IPS-18a (cell line): Measurements from ENCODE around the gene RAD51D.
"Not testable (repeated sequence)": the region's sequence is repeated elsewhere in the genome, so short reads cannot be mapped to it uniquely, and the experiment has no call there.

ENCODE experiments used
- H3K27ac ChIP-seq: one replicate; pipeline ENCODE4 v1.5.1; 2013; ENCODE audit warnings: low read length
- H3K27me3 ChIP-seq: one replicate; pipeline ENCODE4 v1.6.1; 2013; ENCODE audit warnings: mild to moderate bottlenecking, low read length; ENCODE audit not compliant: control insufficient read depth, insufficient read depth
- H3K36me3 ChIP-seq: one replicate; pipeline ENCODE4 v1.6.1; 2013; ENCODE audit warnings: low read depth, low read length; ENCODE audit not compliant: control insufficient read depth
- H3K4me1 ChIP-seq: one replicate; pipeline ENCODE4 v1.6.1; 2013; ENCODE audit warnings: low read depth, low read length; ENCODE audit not compliant: control insufficient read depth
- H3K4me3 ChIP-seq: one replicate; pipeline ENCODE4 v1.5.1; 2013; ENCODE audit warnings: low read length
- H3K9ac ChIP-seq: one replicate; pipeline ENCODE4 v1.6.1; 2013; ENCODE audit warnings: mild to moderate bottlenecking, low read length, moderate library complexity
- H3K9me3 ChIP-seq: one replicate; pipeline ENCODE4 v1.6.1; 2013; ENCODE audit warnings: low read depth, low read length; ENCODE audit not compliant: control insufficient read depth

RAD51D gene

DNA sequence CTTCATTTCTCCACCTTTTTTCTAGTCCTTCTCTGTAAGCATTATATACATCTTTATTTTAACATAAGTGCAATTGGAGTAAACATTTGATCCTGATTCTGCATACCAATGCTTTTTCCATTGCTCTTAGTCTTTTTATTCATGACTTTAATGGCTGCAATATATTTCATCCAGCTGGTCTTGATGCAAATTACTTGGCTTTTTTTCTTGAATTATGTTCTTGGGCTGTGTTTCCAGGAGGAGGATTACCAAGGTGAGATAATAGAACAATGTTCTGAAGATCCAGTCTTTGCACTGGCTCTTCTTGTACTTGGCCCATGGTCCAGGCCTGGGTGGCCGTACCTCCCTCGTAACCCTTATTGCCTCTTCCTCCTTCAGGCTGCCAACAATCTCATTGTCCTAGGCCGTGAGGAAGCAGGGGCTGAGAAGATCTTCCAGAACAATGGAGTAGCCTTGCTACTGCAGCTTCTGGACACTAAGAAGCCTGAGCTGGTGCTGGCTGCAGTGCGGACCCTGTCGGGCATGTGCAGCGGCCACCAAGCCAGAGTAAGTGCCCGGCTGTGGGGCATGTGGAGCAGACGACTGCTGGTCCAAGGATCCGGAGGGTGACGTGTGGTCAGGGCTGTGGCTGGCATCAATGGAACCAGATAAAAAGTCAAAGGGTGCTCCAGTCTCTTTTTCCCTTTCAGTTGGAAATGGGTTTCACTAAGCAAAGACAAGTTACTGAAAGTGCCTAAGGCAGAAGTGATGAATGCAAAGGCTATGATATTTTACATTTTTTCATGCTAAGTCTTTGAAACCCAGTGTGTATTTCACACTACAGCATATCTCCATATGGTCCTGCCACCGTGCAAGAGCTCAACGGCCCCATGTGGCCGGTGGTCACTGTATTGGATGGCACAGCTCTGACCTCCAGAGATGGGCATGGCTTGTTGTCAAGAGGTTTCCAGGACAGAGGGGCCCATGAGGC is 34.8 kb upstream of the RAD51D start:
- no peaks in the 10 kb centered on the region for H3K27me3 ChIP-seq
- no peaks in the 10 kb centered on the region for H3K9me3 ChIP-seq
- H3K4me1 ChIP-seq: no peaks in the 10 kb centered on the region
- H3K27ac ChIP-seq: no peak overlapping the region
- H3K9ac ChIP-seq: no peak overlapping the region
- no peaks in the 10 kb centered on the region for H3K36me3 ChIP-seq
- H3K4me3 ChIP-seq: no peak overlapping the region

DNA sequence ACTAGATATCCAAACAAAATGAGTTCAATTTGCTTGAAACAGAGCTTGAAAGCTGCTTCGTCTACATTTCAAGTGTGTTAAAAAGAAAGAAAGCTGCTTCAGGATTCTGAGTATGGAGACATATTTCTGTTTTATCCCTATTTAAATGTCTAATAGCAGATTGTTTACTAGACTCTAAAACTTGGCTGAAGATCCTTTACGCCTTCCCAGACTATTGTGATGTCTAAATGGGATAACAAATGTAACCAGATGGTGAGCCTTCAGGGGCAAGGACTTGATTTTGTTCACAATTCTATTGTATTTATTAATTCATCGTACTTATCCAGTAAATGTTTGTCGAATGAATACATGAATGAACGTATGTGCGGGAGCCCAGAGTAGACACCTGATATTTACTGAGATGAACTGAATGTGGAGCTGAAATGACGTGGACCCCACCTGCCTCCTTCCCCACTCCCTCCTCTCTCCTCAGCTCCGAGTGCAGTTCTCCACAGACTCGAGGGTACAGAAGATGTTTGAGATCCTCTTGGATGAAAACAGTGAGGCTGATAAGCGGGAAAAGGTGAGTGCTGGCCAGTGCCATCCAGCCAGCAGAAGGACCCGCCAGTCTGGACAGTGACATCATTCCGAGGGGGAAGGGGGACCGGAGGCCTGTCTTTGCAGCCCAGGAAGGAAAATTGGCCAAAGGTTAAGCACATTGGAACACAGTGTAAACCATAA is 32.9 kb upstream of the RAD51D start:
- H3K4me1 ChIP-seq: no peaks in the 10 kb centered on the region
- H3K36me3 ChIP-seq: no peaks in the 10 kb centered on the region
- H3K4me3 ChIP-seq: no peak overlapping the region
- no peak overlapping the region for H3K27ac ChIP-seq
- H3K9me3 ChIP-seq: no peaks in the 10 kb centered on the region
- no peak overlapping the region for H3K9ac ChIP-seq
- no peaks in the 10 kb centered on the region for H3K27me3 ChIP-seq

DNA sequence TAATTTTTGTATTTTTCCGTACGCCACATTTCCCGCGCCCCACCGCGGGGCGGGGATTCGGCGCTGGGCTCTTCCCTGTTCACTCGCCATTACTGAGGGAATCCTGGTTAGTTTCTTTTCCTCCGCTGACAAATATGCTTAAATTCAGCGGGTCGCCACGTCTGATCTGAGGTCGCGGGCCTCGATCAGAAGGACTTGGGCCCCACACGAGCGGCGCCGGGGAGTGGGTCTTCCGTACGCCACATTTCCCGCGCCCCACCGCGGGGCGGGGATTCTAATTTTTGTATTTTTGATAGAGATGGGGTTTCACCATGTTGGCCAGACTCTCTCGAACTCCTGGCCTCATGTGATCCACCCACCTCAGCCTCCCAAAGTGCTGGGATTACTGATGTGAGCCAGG is 31.4 kb upstream of the RAD51D start:
- H3K9ac ChIP-seq, H3K4me1 ChIP-seq, H3K36me3 ChIP-seq, H3K27me3 ChIP-seq, H3K27ac ChIP-seq, H3K4me3 ChIP-seq, H3K9me3 ChIP-seq: not testable (repeated sequence)

DNA sequence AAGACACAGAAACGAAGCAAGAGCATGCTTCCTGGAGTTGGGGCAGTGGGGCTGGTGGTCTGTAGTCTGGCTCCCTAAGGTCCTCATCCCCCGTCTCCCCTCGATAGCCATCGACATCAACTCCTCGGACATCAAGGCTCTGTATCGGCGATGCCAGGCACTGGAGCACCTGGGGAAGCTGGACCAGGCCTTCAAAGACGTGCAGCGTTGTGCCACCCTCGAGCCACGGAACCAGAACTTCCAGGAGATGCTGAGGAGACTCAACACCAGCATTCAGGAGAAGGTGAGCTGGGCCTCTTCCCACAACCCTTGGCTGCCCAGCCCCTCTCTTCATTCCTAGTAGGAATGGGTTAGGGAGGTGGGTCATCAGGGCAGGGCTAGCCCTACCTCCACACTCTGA is 30.3 kb upstream of the RAD51D start:
- no peaks in the 10 kb centered on the region for H3K27me3 ChIP-seq
- no peaks in the 10 kb centered on the region for H3K9me3 ChIP-seq
- no peak overlapping the region for H3K4me3 ChIP-seq
- no peak overlapping the region for H3K27ac ChIP-seq
- H3K36me3 ChIP-seq: no peaks in the 10 kb centered on the region
- no peak overlapping the region for H3K9ac ChIP-seq
- H3K4me1 ChIP-seq: no peaks in the 10 kb centered on the region

DNA sequence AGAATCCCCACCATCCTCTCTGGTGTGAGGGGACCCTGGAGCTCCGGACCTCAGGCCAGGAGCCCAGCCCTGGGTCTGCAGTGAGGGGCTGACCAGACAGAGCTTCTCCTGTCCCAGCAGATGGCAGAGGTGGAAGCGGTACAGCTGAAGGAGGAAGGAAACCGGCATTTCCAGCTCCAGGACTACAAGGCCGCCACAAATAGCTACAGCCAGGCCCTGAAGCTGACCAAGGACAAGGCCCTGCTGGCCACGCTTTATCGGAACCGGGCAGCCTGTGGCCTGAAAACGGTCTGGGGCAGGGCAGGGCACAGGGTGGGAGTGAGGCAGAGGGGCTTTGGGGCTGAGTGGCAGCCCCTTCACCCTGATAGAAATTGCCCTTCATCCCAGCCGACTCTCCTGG is 28.5 kb upstream of the RAD51D start:
- no peak overlapping the region for H3K27ac ChIP-seq
- H3K27me3 ChIP-seq: no peaks in the 10 kb centered on the region
- H3K9ac ChIP-seq: no peak overlapping the region
- no peaks in the 10 kb centered on the region for H3K36me3 ChIP-seq
- no peaks in the 10 kb centered on the region for H3K4me1 ChIP-seq
- no peak overlapping the region for H3K4me3 ChIP-seq
- H3K9me3 ChIP-seq: no peaks in the 10 kb centered on the region

DNA sequence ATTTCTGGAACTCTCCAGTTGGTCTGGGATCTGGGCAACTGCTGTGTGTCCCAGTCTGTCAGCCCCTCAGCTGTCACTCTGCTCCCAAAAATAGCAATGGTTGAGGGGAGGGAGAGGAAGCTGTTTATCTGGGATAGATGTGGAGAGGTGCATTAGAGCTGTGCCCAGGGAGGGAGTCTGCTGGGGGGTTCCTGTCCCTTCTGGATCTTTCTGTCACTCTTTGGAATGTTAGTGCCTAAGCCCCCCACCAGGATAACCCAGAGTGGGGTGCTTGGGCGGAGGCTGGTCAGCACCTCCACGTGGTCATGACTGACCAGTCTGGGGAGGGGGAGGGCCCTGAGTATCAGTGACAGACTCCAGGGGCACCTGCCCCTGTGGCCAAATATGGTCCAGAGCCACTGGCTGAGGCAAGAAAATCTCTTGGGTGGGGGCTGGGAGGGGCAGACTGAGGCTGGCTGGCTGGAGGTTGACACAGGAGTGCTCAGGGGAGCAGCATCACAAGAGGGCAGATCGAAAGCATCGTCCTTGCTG is 27.8 kb upstream of the RAD51D start, which contains the start of gene UNC45B:
UNC45B (plus strand) TSS at position 443 of the 531 bp plus-strand sequence. CDS start 447 bp downstream, outside the sequence.
- Histone ChIP-seq H3K9me3 (no peaks in the 10 kb centered on the region), H3K36me3 (no peaks in the 10 kb centered on the region), H3K27me3 (no peaks in the 10 kb centered on the region), H3K9ac (no peak within 1 kb of the TSS), H3K27ac (no peak within 1 kb of the TSS), H3K4me1 (no peaks in the 10 kb centered on the region), H3K4me3 (no peak within 1 kb of the TSS)

DNA sequence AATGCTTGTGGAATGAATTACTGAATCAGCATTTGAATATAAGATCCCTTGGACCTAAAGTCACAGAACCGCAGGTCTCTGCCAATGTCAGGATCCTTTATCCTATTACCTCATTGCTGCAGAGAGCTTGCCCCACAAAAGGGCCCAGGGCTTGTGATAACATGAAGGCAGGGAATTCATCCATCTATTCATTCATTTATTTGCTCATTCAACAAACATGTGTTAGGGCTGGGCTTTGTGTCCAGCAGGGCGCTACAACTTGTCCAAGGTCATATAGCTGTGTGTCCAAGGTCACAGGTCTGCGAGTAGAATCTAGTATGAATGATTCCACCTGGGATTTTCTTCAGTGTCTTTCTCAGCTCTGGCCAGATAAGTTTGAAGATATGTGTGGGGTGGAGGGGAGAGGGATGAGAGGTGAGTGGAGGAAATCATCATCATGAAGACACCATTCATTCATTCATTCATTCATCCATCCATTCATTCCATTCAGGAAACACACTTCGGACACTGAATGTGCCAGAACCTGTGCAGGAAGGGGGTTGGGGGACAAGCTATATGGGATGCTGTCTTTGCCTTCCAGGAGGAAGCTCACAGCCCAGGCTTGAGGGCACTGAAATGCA is 26.7 kb upstream of the RAD51D start:
- no peaks in the 10 kb centered on the region for H3K27me3 ChIP-seq
- H3K4me3 ChIP-seq: no peak overlapping the region
- no peaks in the 10 kb centered on the region for H3K36me3 ChIP-seq

DNA sequence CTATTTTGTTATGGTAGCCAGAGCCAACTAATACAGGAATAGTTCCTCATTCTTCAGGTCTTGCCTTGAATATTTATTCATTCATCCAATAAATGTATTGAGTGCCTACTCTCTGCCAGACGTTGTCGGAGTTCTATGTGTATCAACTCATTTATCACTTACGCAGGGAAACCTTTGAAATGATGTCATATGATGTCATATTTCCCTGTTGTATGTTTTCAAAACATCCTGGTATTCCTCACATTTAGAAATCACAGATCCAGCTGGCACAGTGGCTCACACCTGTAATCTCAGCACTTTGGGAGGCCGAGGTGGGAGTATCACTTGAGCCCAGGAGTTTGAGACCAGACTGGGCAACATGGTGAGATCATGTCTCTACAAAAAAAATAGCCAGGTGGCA is 25.2 kb upstream of the RAD51D start:
- Histone ChIP-seq H3K27me3 (no peaks in the 10 kb centered on the region), H3K4me1 (no peaks in the 10 kb centered on the region), H3K9ac (no peak overlapping the region), H3K36me3 (peaks cover 1% of the 10 kb centered on the region), H3K4me3 (no peak overlapping the region), H3K27ac (no peak overlapping the region), H3K9me3 (no peaks in the 10 kb centered on the region)

More for the DNA sequence above, 26.7 kb upstream of the RAD51D start:
- Histone ChIP-seq H3K9me3 (no peaks in the 10 kb centered on the region), H3K9ac (no peak overlapping the region), H3K27ac (no peak overlapping the region), H3K4me1 (no peaks in the 10 kb centered on the region)

DNA sequence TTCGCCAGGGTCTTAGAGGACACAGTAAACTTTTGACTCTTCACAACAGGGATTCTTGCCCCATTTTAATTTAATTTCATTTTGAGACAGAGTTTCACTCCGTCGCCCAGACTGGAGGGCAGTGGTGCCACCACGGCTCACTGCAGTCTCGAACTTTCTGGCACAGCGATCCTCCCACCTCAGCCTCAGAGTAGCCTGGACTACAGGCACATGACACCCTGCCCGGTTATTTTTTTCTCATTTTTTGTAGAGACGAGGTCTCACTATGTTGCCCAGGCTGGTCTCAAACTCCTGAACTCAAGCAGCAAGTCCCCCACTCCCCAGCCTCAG is 22.8 kb upstream of the RAD51D start:
- H3K27me3 ChIP-seq: no peaks in the 10 kb centered on the region
- H3K36me3 ChIP-seq: peaks cover 25% of the 10 kb centered on the region
- no peak overlapping the region for H3K27ac ChIP-seq
- no peak overlapping the region for H3K9ac ChIP-seq
- no peaks in the 10 kb centered on the region for H3K9me3 ChIP-seq
- H3K4me1 ChIP-seq: no peaks in the 10 kb centered on the region
- H3K4me3 ChIP-seq: no peak overlapping the region

DNA sequence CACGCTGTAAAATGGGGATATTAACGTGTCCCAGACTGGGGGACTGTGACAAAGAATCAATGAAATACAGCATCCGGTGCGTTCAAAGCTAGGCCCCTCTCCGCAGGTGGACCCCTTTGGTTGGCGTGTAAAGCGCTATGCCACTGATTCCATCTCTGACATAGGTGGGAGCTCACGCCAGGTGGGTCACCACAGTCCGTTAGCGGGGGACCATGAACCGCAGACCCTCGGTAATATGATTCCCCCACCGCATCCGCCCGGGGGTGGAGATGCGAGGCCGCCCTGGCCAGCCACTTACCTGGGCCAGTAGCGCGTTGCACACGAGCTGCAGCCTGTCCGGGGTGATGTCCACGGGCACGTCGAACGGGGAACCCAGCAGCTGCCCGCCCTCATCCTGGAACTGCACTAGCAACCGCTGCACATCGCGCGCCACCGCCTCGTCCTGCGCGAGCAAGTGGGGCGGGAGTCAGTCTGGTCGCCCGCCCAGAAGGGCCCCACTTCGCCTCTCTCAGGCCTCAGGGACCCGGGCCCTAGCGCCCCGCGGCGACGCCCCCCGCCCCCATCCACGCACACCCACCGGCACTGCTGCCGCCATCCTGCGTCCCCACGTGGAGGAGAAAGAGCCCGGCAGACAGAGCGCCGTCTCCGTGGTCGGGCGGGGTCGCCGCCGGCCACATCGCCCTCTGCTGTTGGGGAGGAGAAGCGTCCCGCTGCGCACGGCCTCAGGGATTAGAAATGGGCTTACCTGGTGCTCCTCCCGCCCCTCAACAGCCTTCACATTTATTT is 22.2 kb upstream of the RAD51D start, which contains the start of gene NLE1:
NLE1 (minus strand) TSS at position 623 of the 786 bp plus-strand sequence; CDS start at position 595, 28 bp downstream.
- peak within 1 kb of the TSS; percentile 59 for H3K27ac ChIP-seq
- H3K4me3 ChIP-seq: peak within 1 kb of the TSS; percentile 91
- H3K9me3 ChIP-seq: no peaks in the 10 kb centered on the region
- H3K27me3 ChIP-seq: no peaks in the 10 kb centered on the region
- H3K9ac ChIP-seq: peak within 1 kb of the TSS; percentile 92
- H3K4me1 ChIP-seq: no peaks in the 10 kb centered on the region
- H3K36me3 ChIP-seq: peaks cover 31% of the 10 kb centered on the region

DNA sequence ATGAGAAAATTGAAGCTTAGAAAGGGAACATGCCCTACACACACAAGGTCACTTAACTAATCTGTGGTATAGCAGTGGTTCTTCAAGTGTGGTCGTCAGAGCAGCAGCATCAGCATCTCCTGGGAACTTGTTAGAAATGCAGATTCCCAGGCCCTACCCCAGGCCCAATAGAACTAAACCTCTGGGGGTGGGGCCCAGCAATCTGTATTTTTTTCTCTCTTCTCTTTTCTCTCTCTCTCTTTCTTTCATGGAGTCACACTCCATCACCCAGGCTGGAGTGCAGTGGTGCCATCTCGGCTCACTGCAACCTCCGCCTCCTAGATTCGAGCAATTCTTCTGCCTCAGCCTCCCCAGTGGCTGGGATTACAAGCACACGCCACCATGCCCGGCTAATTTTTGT is 18.6 kb upstream of the RAD51D start:
- H3K4me3 ChIP-seq: no peak overlapping the region
- H3K36me3 ChIP-seq: peaks cover 68% of the 10 kb centered on the region
- H3K9me3 ChIP-seq: no peaks in the 10 kb centered on the region
- no peak overlapping the region for H3K9ac ChIP-seq
- H3K27me3 ChIP-seq: no peaks in the 10 kb centered on the region
- H3K27ac ChIP-seq: no peak overlapping the region
- no peaks in the 10 kb centered on the region for H3K4me1 ChIP-seq
